HFFc6 (cell line): Measurements from ENCODE around the gene NEGR1. TPM values are rescaled to one million over a fixed set of nuclear protein-coding genes. Genes with fewer than 3 reads are reported as not detected.

Source experiments
- DNase-seq: peaks from one replicate; pipeline ENCODE4 v3.0.0-alpha.2; 2018
- H3K27ac Mint-ChIP-seq: 2 replicates; pipeline ENCODE4 v1.8.0; 2020; ENCODE audit warnings: mild to moderate bottlenecking, mixed read lengths
- H3K27me3 Mint-ChIP-seq: 2 replicates; pipeline ENCODE4 v1.8.0; 2021; ENCODE audit warnings: mild to moderate bottlenecking, moderate library complexity, mixed read lengths; ENCODE audit not compliant: insufficient read depth
- H3K36me3 Mint-ChIP-seq: 2 replicates; pipeline ENCODE4 v1.8.0; 2021; ENCODE audit warnings: low read depth, mixed read lengths
- H3K4me1 Mint-ChIP-seq: 2 replicates; pipeline ENCODE4 v1.8.0; 2020; ENCODE audit warnings: low read depth, mixed read lengths
- H3K4me3 Mint-ChIP-seq: 2 replicates; pipeline ENCODE4 v1.8.0; 2020; ENCODE audit warnings: mild to moderate bottlenecking, moderate library complexity, mixed read lengths
- H3K9me3 Mint-ChIP-seq: 2 replicates; pipeline ENCODE4 v1.8.0; 2020; ENCODE audit warnings: mild to moderate bottlenecking, mixed read lengths
- CTCF ChIP-seq: fragments of 200-600 bp; sonication (generic); IDR thresholded peaks from 2 replicates; pipeline ENCODE4 v1.5.0; 2021; ENCODE audit warnings: antibody characterized with exemption, mild to moderate bottlenecking
- total RNA-seq, 6 experiments: library from RNA; stranded (reverse); fragmentation: NEBNext Ultra II Directional; extraction: Animal tissue kit (Norgen Biotek cat#: 25700); gene quantifications; 2 replicates in 1 of 6; 3 replicates in 5 of 6; pipeline ENCODE4 v1.2.3, GENCODE V29; 2021

Gene NEGR1
- total RNA-seq, 6 experiments from 2014 or later: 52.8 to 67.6 (median 64.6) TPM

- no peak for DNase-seq
- no peaks in the 10 kb centered on the region for H3K4me1 Mint-ChIP-seq
- H3K27ac Mint-ChIP-seq: no peak overlapping the region
- H3K9me3 Mint-ChIP-seq: no peaks in the 10 kb centered on the region
- no peak overlapping the region for H3K4me3 Mint-ChIP-seq
- H3K27me3 Mint-ChIP-seq: no peaks in the 10 kb centered on the region; the same call in 1 of the 2 replicates
- TF ChIP-seq CTCF: no peak
- no peaks in the 10 kb centered on the region for H3K36me3 Mint-ChIP-seq
These were observed 442.5 kb downstream of the NEGR1 start for GRCh38 chr1:71839876-71840275.

- no peaks in the 10 kb centered on the region for H3K36me3 Mint-ChIP-seq
- DNase-seq: no peak
- no peak overlapping the region for H3K27ac Mint-ChIP-seq
- H3K4me1 Mint-ChIP-seq: no peaks in the 10 kb centered on the region
- H3K9me3 Mint-ChIP-seq: no peaks in the 10 kb centered on the region
- H3K27me3 Mint-ChIP-seq: no peaks in the 10 kb centered on the region; the same call in 1 of the 2 replicates
- no peak for TF ChIP-seq CTCF
- H3K4me3 Mint-ChIP-seq: no peak overlapping the region
These were observed 445.4 kb downstream of the NEGR1 start for GRCh38 chr1:71836904-71837303.

- Mint-ChIP-seq H3K36me3 (no peaks in the 10 kb centered on the region), H3K4me1 (no peaks in the 10 kb centered on the region)
These were observed 446.9 kb downstream of the NEGR1 start for GRCh38 chr1:71835442-71835813.

GRCh38 chr1:71834601-71835441 lies 447.5 kb downstream of the NEGR1 start:
- TF ChIP-seq CTCF: no peak
- H3K27ac Mint-ChIP-seq: no peak overlapping the region
- H3K36me3 Mint-ChIP-seq: no peaks in the 10 kb centered on the region
- H3K4me3 Mint-ChIP-seq: no peak overlapping the region
- no peaks in the 10 kb centered on the region for H3K9me3 Mint-ChIP-seq
- DNase-seq: no peak
- H3K27me3 Mint-ChIP-seq: no peaks in the 10 kb centered on the region
- peaks cover 6% of the 10 kb centered on the region; the same call in 1 of the 2 replicates for H3K4me1 Mint-ChIP-seq

More at GRCh38 chr1:71835442-71835813, 446.9 kb downstream of the NEGR1 start:
- Mint-ChIP-seq H3K4me3 (no peak overlapping the region), H3K27me3 (no peaks in the 10 kb centered on the region), H3K9me3 (no peaks in the 10 kb centered on the region), H3K27ac (no peak overlapping the region)
- no peak for DNase-seq
- TF ChIP-seq CTCF: no peak

- TF ChIP-seq CTCF: no peak
- Mint-ChIP-seq H3K4me1 (peaks cover 7% of the 10 kb centered on the region; the same call in 1 of the 2 replicates), H3K27me3 (0 out of 2 replicates have a peak, but pooled peaks cover 1% of the 10 kb centered on the region), H3K4me3 (no peak overlapping the region), H3K27ac (no peak overlapping the region), H3K36me3 (no peaks in the 10 kb centered on the region), H3K9me3 (no peaks in the 10 kb centered on the region)
- no peak for DNase-seq
These were observed 450.7 kb downstream of the NEGR1 start for GRCh38 chr1:71831646-71832045.
